BJ (cell line): ENCODE measurements around the gene P3R3URF. TPM values are rescaled to one million over a fixed set of nuclear protein-coding genes. Genes with fewer than 3 reads are reported as not detected.

Source experiments
- CTCF ChIA-PET: fragments of 350-600 bp; formaldehyde crosslinking; extraction: SDS; loops from one replicate; lab custom pipeline; 2021; ENCODE audit warnings: antibody characterized with exemption, inconsistent platforms; lab: Yijun Ruan, JAX
- POLR2A ChIA-PET: fragments of 300-600 bp; sonication (Branson Sonifier 250); formaldehyde crosslinking; extraction: SDS; loops from one replicate; lab custom pipeline; 2021; ENCODE audit warnings: antibody characterized with exemption; lab: Charles Lee
- DNase-seq: peaks from one replicate; pipeline ENCODE4 v3.0.0-alpha.2; 2011; ENCODE audit warnings: low read depth
- H3K27me3 ChIP-seq: 2 replicates; pipeline ENCODE4 v1.6.0; 2011; ENCODE audit warnings: low read length; ENCODE audit not compliant: control insufficient read depth, insufficient read depth
- H3K36me3 ChIP-seq: 2 replicates; pipeline ENCODE4 v1.5.1; 2011; ENCODE audit warnings: low read length; ENCODE audit not compliant: control insufficient read depth, insufficient read depth
- H3K4me3 ChIP-seq: 2 replicates; pipeline ENCODE4 v1.5.1; 2011; ENCODE audit warnings: low read depth, mild to moderate bottlenecking, control low read depth, low read length
- CTCF ChIP-seq: IDR thresholded peaks from 2 replicates; pipeline ENCODE4 v1.5.1; 2011; ENCODE audit warnings: low read depth, mild to moderate bottlenecking, control low read depth, inconsistent platforms, low read length, moderate library complexity; ENCODE audit not compliant: insufficient read depth
- polyA plus RNA-seq: library from polyadenylated mRNA; depleted of rRNA; stranded (reverse); fragments of >200 nt; gene quantifications from 2 replicates; pipeline ENCODE4 v1.2.3, GENCODE V29; 2011

The P3R3URF gene
- polyA plus RNA-seq, 1 experiment = not detected

DNA sequence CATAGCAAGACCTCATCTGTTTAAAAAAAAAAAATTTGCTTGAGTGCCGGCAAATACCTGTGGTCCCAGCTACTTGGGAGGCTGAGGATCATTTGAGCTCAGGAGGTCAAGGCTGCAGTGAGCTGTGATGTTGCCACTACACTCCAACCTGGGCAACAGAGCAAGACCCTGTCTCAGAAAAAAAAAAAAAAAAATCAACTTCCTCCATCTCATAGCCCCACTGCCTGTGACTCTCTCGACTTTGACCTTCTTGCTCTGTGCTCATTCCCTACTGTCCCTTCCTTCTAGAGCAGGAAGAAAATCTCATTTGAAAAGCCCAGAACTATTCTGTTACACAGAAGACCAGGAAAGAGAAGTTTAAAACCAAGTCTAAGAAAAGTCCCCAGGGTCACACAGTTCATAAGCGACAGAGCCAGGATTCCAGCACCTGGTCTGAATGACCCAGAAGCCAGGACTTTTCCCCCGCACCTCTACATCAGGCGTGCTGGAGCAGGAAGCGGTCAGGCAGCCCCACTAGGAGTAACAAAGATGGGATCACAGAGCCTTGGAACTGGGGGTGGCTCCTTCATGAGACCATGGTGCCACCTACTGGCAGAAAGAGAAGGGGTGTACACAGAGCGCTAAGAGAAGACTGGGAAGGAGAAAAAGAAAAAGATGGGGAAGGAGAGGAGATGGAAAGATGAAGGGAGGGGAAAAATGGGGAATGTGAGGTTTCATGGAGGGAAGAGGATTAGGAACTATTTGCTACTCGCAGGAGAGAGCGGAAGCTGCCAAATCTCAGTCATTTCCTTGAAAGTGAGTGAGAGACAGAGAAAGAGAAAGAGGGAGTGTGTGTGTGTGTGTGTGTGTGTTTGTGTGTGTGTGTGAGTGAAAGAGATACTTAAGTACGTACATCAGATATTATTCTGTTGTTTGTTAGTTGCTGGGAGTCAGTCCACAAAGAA lies 3.1 kb upstream of the P3R3URF start:
- Histone ChIP-seq H3K36me3 (no peaks in the 10 kb centered on the region), H3K27me3 (no peaks in the 10 kb centered on the region), H3K4me3 (no peak overlapping the region)
- CTCF ChIA-PET = interaction anchor here (0.6 to 10.7 kb wide), 12 partner anchors 10 to 339 kb away, joined by 3 to 173 read pairs (median 4); partner anchors contain the start of gene PIK3R3
- POLR2A ChIA-PET = no interaction called here
- DNase-seq = no peak
- TF ChIP-seq CTCF = peak; percentile 91

- H3K27me3 ChIP-seq = no peaks in the 10 kb centered on the region
- ChIA-PET CTCF (interaction anchor here (10.7 kb wide), 1 partner anchor 138 kb away, joined by 173 read pairs; no protein-coding TSS in a partner anchor), POLR2A (no interaction called here)
- TF ChIP-seq CTCF = no peak
- DNase-seq = no peak
- no peak overlapping the region for H3K4me3 ChIP-seq
- no peaks in the 10 kb centered on the region for H3K36me3 ChIP-seq
Observed at GRCh38 chr1:46175243-46175642, 1.0 kb downstream of the P3R3URF start.

DNA sequence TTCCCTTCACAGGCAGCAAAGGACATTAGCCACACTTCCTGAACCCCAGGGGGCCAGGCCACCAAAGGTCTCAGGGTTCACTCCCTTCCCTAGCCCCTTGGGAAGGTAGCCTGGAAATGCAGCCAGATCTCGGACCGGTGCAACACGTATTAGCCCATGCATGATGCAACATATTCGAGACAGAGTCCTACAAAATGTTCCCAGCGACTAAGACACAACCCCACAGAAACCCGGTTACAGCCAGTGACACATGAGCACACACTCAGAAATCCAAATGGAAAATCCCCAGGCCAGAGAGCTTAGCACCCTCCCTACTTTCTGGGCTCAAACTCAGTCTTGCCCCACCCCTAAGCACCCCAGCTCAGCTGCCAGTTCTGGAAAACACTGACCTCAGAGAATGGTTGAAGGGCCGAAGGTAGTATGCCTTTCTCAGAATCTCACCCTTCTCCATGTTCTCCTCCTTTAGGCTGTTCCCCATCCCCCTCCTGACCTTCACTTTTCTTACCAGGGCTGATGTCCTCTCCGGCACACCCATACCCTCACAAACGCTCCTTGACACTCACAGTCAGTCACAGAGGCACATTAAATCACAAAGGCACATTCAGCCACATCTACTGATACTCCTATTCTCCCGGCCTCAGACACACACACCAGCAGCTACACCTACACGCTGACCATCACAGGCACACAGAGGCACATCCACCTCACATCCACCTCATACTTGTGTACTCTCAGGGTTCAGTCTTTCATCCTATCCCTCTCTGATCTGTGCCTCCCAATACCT lies 1.6 kb downstream of the P3R3URF start, which contains the start of gene TSPAN1:
Gene TSPAN1, plus strand, starts transcription at position 640 of the 784 bp plus-strand sequence. CDS start 6,021 bp downstream, outside the sequence.
- CTCF ChIA-PET = interaction anchor here (10.7 kb wide), 1 partner anchor 137 kb away, joined by 173 read pairs; no protein-coding TSS in a partner anchor
- no peak for DNase-seq
- Histone ChIP-seq H3K4me3 (no peak within 1 kb of the TSS), H3K36me3 (no peaks in the 10 kb centered on the region), H3K27me3 (no peaks in the 10 kb centered on the region)
- POLR2A ChIA-PET = no interaction called here
- no peak for TF ChIP-seq CTCF

- no peak for DNase-seq
- Histone ChIP-seq H3K4me3 (no peak overlapping the region), H3K36me3 (no peaks in the 10 kb centered on the region), H3K27me3 (peaks cover 3% of the 10 kb centered on the region)
- no peak for TF ChIP-seq CTCF
- POLR2A ChIA-PET = no interaction called here
- CTCF ChIA-PET = interaction anchor here (1.0 to 1.5 kb wide), 3 partner anchors 8 to 139 kb away, joined by 3 to 4 read pairs (median 3); no protein-coding TSS in a partner anchor
Observed at GRCh38 chr1:46173361-46173856, 2.9 kb downstream of the P3R3URF start.
